VCaP (cell line): ENCODE data around the gene CNN2.
"Not testable (repeated sequence)": the region's sequence is repeated elsewhere in the genome, so short reads cannot be mapped to it uniquely, and the experiment has no call there.

Experiments used
- H3K27ac ChIP-seq: fragments of 450-650 bp; 2 replicates; pipeline ENCODE4 v1.5.1; 2017
- CTCF ChIP-seq: fragments of 450-650 bp; conservative IDR thresholded peaks from 2 replicates; pipeline ENCODE4 v1.5.1; 2017; ENCODE audit warnings: mild to moderate bottlenecking, moderate library complexity

Gene CNN2

DNA sequence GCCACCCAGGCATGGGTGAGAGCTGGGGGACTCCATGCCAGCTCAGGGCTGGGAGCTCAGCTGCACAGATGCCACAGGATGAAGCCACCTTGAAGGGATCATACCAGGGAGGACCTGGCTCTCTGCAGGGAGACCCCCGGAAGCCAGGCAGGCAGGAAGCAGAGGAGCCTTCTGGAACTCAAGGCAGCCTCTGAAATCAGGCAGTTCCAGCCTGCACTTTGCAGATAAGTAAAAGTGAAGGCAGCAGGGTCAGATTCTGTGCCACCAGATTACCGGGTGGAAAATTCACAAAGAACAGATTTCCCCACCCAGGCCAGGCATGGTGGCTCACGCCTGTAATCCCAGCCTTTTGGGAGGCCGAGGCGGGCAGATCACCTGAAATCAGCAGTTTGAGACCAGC, 8.0 kb upstream of the CNN2 start:
- no peak for TF ChIP-seq CTCF
- no peak overlapping the region for H3K27ac ChIP-seq

GRCh38 chr19:1018932-1019615, 7.3 kb upstream of the CNN2 start:
- peak overlapping the region; percentile 87; the same call in 1 of the 2 replicates for H3K27ac ChIP-seq
- TF ChIP-seq CTCF: no peak

GRCh38 chr19:1019616-1019961, 6.8 kb upstream of the CNN2 start:
- peak overlapping the region; percentile 87; the same call in 1 of the 2 replicates for H3K27ac ChIP-seq
- no peak for TF ChIP-seq CTCF

DNA sequence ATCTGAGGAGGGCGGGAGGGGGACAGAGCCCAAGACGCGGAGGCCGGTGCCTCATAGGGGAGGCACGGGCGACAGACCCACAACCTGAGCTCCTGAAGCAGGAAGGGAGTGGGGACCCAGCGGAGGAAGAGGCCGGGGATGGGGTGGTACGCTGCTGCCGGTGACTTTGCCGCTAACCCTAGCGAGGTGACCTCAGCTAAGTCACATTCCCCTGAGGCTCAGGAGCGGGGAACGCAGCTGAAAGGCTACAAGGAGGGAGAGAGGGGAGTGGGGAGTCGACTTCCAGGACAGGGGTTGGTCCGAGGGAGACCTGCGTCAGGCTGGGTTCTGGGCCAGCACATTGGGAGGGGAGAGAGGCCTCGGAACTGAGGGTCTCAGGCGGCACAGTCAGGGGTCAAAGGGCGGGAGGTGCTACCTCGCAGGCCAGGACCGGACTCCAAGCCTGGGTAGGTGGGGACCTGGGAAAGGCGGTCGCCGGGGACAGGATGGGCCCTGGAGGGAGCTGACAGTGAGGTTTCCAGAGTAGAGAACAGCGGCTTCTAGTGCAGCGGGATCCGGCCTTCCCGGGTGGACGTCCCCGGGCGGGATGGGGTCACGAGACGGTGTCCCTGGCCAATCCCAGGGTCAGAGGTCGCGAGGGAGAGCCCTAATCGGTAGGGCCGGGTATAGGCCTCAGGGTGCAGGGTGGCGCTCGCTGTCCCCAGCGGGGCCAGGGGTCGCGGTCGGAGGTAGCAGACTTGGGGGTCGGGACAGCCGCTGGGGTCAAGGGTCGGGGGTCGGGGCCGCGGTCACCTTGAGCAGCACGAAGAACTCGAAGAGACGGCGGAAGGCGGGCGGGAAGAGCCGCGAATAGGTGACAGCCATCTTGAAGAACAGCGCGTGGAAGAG, 6.2 kb upstream of the CNN2 start:
- H3K27ac ChIP-seq: peak overlapping the region; percentile 87
- no peak for TF ChIP-seq CTCF

DNA sequence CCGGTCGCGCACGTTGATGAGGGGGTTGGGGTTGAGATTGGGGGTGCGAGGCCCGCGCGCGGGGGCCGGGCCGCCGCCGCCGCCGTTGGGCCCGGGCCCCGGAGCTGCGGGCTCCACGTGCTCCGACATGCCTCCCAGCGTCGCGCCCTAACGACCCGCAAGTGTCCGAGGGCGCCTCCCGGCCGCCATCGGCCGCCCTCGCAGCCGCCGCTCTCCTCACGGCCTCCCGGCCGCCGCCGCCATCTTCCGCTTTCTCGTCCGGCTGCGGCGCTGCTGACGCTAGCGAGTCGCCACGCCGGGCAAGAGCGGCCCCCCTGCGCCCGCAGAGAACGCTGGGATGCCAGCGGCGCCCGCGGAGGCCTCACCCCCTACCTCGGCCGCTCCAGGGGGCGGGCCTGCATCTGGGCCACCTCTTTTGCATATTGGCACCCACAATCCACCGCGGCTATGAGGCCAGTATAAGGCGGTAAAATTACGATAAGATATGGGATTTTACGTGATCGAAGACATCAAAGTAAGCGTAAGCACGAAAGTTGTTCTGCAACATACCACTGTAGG, 5.5 kb upstream of the CNN2 start, which contains the start of gene TMEM259:
Gene TMEM259, minus strand, starts transcription at position 256 of the 558 bp plus-strand sequence. Its CDS starts 127 bp downstream, at position 129.
- TF ChIP-seq CTCF: no peak
- H3K27ac ChIP-seq: peak within 1 kb of the TSS; percentile 87

GRCh38 chr19:1023883-1024188, 2.6 kb upstream of the CNN2 start:
- H3K27ac ChIP-seq: not testable (repeated sequence)

DNA sequence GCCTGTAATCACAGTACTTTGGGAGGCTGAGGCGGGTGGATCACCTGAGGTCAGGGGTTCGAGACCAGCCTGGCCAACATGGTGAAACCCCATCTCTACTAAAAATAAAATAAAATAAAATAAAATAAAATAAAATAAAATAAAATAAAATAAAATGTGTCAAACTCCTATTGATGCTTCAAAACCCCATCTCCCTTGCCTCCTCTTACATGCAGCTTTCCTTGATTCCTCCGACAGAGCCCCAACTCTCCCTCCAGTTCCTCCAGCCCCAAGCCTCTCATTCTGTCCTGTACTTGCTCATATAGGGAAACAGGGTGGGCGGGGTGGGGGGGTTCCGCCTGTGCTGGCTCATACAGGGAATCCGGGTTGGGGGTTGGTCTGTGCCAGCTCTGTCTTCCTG, 1.3 kb upstream of the CNN2 start:
- not testable (repeated sequence) for H3K27ac ChIP-seq

- peak overlapping the region; percentile 57; the same call in 1 of the 2 replicates for H3K27ac ChIP-seq
- no peak for TF ChIP-seq CTCF
Measured at GRCh38 chr19:1026783-1027649, 608 bp downstream of the CNN2 start.
